NB4 (cell line): ENCODE data around the gene KDM4C.

Experiments used
- MYC ChIP-seq: IDR thresholded peaks from 2 replicates; pipeline ENCODE4 v1.6.1; 2011; ENCODE audit warnings: low read depth, low read length
- POLR2A ChIP-seq: IDR thresholded peaks from 2 replicates; pipeline ENCODE4 v1.6.1; 2011; ENCODE audit warnings: mild to moderate bottlenecking; ENCODE audit not compliant: insufficient read length; ENCODE audit errors: extremely low read depth
- TF ChIP-seq, protein P1 (sequence below): IDR thresholded peaks from one replicate; pipeline ENCODE4 v1.5.1; 2012; ENCODE audit warnings: low read depth, low read length
- TF ChIP-seq, protein P2 (sequence below): IDR thresholded peaks from 2 replicates; pipeline ENCODE4 v1.6.1; 2011; ENCODE audit warnings: low read depth, low read length

DNA sequence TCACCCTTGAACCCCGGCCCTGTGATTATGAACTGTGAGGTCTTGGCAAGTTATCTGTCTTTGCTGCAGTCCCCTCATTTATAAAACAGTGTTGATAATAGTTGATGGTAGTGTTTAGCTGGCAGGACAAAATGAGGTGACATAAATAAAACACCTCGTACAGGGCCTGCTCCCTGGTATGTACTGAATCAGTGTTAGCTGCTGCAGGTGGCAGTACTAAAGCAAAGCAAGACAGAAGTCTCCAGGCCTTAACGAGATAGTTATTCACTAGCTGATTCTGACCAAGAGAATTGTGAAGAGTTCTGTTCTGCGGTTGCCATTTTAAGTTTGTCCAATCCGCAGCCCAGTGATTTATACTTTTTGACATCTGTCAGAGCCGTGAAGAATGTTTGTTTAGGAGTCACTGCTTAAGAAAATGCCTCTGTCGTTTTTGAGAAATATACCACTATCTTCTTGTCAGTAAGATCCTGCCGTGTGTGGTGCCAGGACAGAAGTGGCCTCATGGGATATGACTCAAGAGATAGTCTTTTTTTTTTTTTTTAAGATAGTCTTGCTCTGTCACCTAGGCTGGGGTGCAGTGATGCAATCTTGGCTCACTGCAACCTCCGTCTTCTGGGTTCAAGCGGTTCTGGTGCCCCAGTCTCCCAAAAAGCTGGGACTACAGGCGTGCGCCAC lies 75.9 kb downstream of the KDM4C start:
- TF ChIP-seq, protein P1, sequence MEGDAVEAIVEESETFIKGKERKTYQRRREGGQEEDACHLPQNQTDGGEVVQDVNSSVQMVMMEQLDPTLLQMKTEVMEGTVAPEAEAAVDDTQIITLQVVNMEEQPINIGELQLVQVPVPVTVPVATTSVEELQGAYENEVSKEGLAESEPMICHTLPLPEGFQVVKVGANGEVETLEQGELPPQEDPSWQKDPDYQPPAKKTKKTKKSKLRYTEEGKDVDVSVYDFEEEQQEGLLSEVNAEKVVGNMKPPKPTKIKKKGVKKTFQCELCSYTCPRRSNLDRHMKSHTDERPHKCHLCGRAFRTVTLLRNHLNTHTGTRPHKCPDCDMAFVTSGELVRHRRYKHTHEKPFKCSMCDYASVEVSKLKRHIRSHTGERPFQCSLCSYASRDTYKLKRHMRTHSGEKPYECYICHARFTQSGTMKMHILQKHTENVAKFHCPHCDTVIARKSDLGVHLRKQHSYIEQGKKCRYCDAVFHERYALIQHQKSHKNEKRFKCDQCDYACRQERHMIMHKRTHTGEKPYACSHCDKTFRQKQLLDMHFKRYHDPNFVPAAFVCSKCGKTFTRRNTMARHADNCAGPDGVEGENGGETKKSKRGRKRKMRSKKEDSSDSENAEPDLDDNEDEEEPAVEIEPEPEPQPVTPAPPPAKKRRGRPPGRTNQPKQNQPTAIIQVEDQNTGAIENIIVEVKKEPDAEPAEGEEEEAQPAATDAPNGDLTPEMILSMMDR, result no peak
- no peak for TF ChIP-seq MYC
- TF ChIP-seq POLR2A, result no peak
- TF ChIP-seq, protein P2, sequence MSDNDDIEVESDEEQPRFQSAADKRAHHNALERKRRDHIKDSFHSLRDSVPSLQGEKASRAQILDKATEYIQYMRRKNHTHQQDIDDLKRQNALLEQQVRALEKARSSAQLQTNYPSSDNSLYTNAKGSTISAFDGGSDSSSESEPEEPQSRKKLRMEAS, result no peak
